ENCODE data around the gene SPTB. TPM values are rescaled to one million over a fixed set of nuclear protein-coding genes. Genes with fewer than 3 reads are reported as not detected.

The SPTB gene
- total RNA-seq, 1 experiment from 2014 or later: 2.2 TPM

Other genes starting within 250 kb of the SPTB start
- gene PLEKHG3, start 175.5 kb downstream of the SPTB start, total RNA-seq (2014; rRNA removed; shearing (Covaris generic)): 21.8 and 30.9 TPM in 2 replicates
- gene CHURC1, start 34.5 kb upstream of the SPTB start, total RNA-seq (2014; rRNA removed; shearing (Covaris generic)): 82.5 and 130 TPM in 2 replicates
- gene GPX2, start 62.8 kb upstream of the SPTB start, total RNA-seq (2014; rRNA removed; shearing (Covaris generic)): not detected in 2 replicates
- gene RAB15, start 92.4 kb upstream of the SPTB start, total RNA-seq (2014; rRNA removed; shearing (Covaris generic)): 9.9 and 13.8 TPM in 2 replicates
- 13.8 and 15.8 TPM in 2 replicates for gene FNTB, start 107.0 kb upstream of the SPTB start, total RNA-seq (2014; rRNA removed; shearing (Covaris generic))
- 40.7 and 51.3 TPM in 2 replicates for gene MAX, start 222.6 kb upstream of the SPTB start, total RNA-seq (2014; rRNA removed; shearing (Covaris generic))